Right lobe of liver (tissue), 6 donors: ENCODE results near the gene C3orf80. TPM values are rescaled to one million over a fixed set of nuclear protein-coding genes. Genes with fewer than 3 reads are reported as not detected.

Experiments
- ATAC-seq, 4 donors: fragments of 200-7000 bp; cut with Tn5 transposase; one replicate each; pipeline ENCODE4 v1.9.1; 2020; ENCODE audit warnings: mild to moderate bottlenecking in 4 of 4, moderate library complexity in 4 of 4
- DNase-seq, 3 donors: peaks; one replicate each; pipeline ENCODE4 v3.0.0-alpha.2; 2020
- H3K27ac ChIP-seq, 3 donors: fragments of 200-600 bp; one replicate each; pipeline ENCODE4 v1.8.0; 2022
- H3K27me3 ChIP-seq, 2 donors: fragments of 200-600 bp; one replicate each; pipeline ENCODE4 v1.8.0; 2022
- H3K36me3 ChIP-seq, 4 donors: fragments of 200-600 bp; sonication (generic) in 1 of 4; one replicate each; pipeline versions ENCODE4 v1.5.1 to v1.8.0; 2017 to 2022; ENCODE audit warnings: control low read depth in 1 of 4
- H3K4me1 ChIP-seq, 4 donors: fragments of 200-600 bp; sonication (generic) in 1 of 4; one replicate each; pipeline versions ENCODE4 v1.5.1 to v1.8.0; 2017 to 2022; ENCODE audit warnings: control low read depth in 1 of 4
- H3K4me3 ChIP-seq, 3 donors: fragments of 200-600 bp; one replicate each; pipeline ENCODE4 v1.8.0; 2022
- H3K9me3 ChIP-seq, 4 donors: fragments of 200-600 bp; sonication (generic) in 1 of 4; one replicate each; pipeline versions ENCODE4 v1.5.1 to v1.8.0; 2017 to 2022; ENCODE audit warnings: control low read depth in 1 of 4
- CTCF ChIP-seq, 4 donors: fragments of 200-600 bp in 3 of 4; fragments of 450-650 bp in 1 of 4; IDR thresholded peaks; one replicate each; pipeline versions ENCODE4 v1.5.1 to v1.8.0; 2016 to 2022; ENCODE audit warnings: antibody characterized with exemption in 4 of 4, mild to moderate bottlenecking in 2 of 4
- POLR2A ChIP-seq: fragments of 450-650 bp; IDR thresholded peaks from one replicate; pipeline ENCODE4 v1.6.1; 2017; ENCODE audit warnings: antibody characterized with exemption, mild to moderate bottlenecking
- WGBS: methylation state at CpG from one replicate; pipeline ENCODE4 v1.1.6; 2018; ENCODE audit warnings: low coverage, low lambda C conversion rate; ENCODE audit not compliant: insufficient coverage; ENCODE audit errors: missing lambda C conversion rate; 5-methylcytosine and 5-hydroxymethylcytosine counted together
- intact Hi-C, 2 donors: fragments of 100-400 bp; cut with DNase I; formaldehyde crosslinking; loops; one replicate each; pipeline versions ENCODE4 v1.11.2 to v1.14.1; 2022
- total RNA-seq, 6 experiments: library from RNA; depleted of rRNA in 2 of 6; stranded (reverse); fragments of >200 nt in 2 of 6; fragmentation: NEBNext Ultra II Directional in 3 of 6; extraction: Animal tissue kit (Norgen Biotek cat#: 25700) in 3 of 6; gene quantifications; one replicate each; pipeline versions ENCODE4 v1.1.0 to v1.2.4, GENCODE V29; 2016 to 2023
- donor health status: DM: no; HTN: yes; CAD: no.
- donor health status: DM: no; HTN: no; CAD: no.
- donor health status: DM: no; HTN: no; CAD: no.
- donor health status: DM: no; HTN: yes; CAD: no.
- donor health status: DM: no; HTN: yes; CAD: no.

C3orf80 gene
- total RNA-seq, 6 experiments from 2014 or later, result 0.07 to 1.2 (median 0.88) TPM; not detected in 1

GRCh38 chr3:160187288-160187687 lies 37.9 kb upstream of the C3orf80 start:
- Histone ChIP-seq H3K4me1 (no peaks in the 10 kb centered on the region), H3K27ac (no peak overlapping the region), H3K4me3 (no peak overlapping the region), H3K9me3 (no peaks in the 10 kb centered on the region), H3K27me3 (no peaks in the 10 kb centered on the region), H3K36me3 (no peaks in the 10 kb centered on the region)
- TF ChIP-seq CTCF (IDR thresholded peaks at IDR 0.05) (no peak), POLR2A (no peak)
- WGBS, result 80% methylated on average over 1 of the region's 2 CpGs
- DNase-seq (no peak), ATAC-seq (no peak)
- intact Hi-C loops, result no loop called here

GRCh38 chr3:160192310-160193029 lies 32.8 kb upstream of the C3orf80 start:
- H3K27me3 ChIP-seq, result no peaks in the 10 kb centered on the region
- no peaks in the 10 kb centered on the region for H3K36me3 ChIP-seq
- TF ChIP-seq POLR2A, result no peak
- TF ChIP-seq CTCF (IDR thresholded peaks at IDR 0.05), result no peak
- ATAC-seq (no peak), DNase-seq (no peak)
- H3K27ac ChIP-seq, result no peak overlapping the region
- H3K9me3 ChIP-seq, result no peaks in the 10 kb centered on the region
- H3K4me3 ChIP-seq, result no peak overlapping the region
- intact Hi-C loops, result no loop called here
- H3K4me1 ChIP-seq, result no peaks in the 10 kb centered on the region
- no CpG with 5 or more reads among the region's 1 CpG for WGBS

GRCh38 chr3:160193644-160194192 lies 31.5 kb upstream of the C3orf80 start:
- intact Hi-C loops, result no loop called here
- Histone ChIP-seq H3K36me3 (no peaks in the 10 kb centered on the region), H3K4me1 (no peaks in the 10 kb centered on the region), H3K27ac (no peak overlapping the region), H3K27me3 (no peaks in the 10 kb centered on the region), H3K9me3 (no peaks in the 10 kb centered on the region), H3K4me3 (no peak overlapping the region)
- no peak for TF ChIP-seq CTCF (IDR thresholded peaks at IDR 0.05)
- TF ChIP-seq POLR2A, result no peak
- DNase-seq (no peak), ATAC-seq (no peak)
- WGBS, result 72% methylated on average over 6 of the region's 6 CpGs

GRCh38 chr3:160194438-160194837 lies 30.8 kb upstream of the C3orf80 start:
- intact Hi-C loops, result no loop called here
- no peaks in the 10 kb centered on the region for H3K9me3 ChIP-seq
- no peaks in the 10 kb centered on the region for H3K27me3 ChIP-seq
- no peaks in the 10 kb centered on the region for H3K4me1 ChIP-seq
- no peak overlapping the region for H3K27ac ChIP-seq
- DNase-seq (no peak), ATAC-seq (no peak)
- H3K4me3 ChIP-seq, result no peak overlapping the region
- WGBS, result 90% methylated on average over 1 of the region's 1 CpG
- H3K36me3 ChIP-seq, result no peaks in the 10 kb centered on the region
- TF ChIP-seq CTCF (IDR thresholded peaks at IDR 0.05), result no peak
- no peak for TF ChIP-seq POLR2A
